HepG2 (cell line): ENCODE measurements around the gene CCNF. TPM values are rescaled to one million over a fixed set of nuclear protein-coding genes. Genes with fewer than 3 reads are reported as not detected.
A peak's percentile ranks its signal among the peaks of the same experiment; 100 is the strongest.

Source experiments
- JDP2 ChIP-seq: sonication (generic); formaldehyde crosslinking; IDR thresholded peaks from 2 replicates; pipeline ENCODE4 v1.8.1; 2022; ENCODE audit warnings: missing genetic modification reagents, borderline replicate concordance
- MTERF4 ChIP-seq: sonication (generic); formaldehyde crosslinking; IDR thresholded peaks from 2 replicates; pipeline ENCODE4 v1.8.0; 2023; ENCODE audit warnings: mild to moderate bottlenecking, missing genetic modification reagents
- POLR2A ChIP-seq, 2 experiments: IDR thresholded peaks; 2 replicates each; pipeline ENCODE4 v1.6.1; 2011; ENCODE audit warnings: low read depth in 2 of 2, low read length in 2 of 2, mild to moderate bottlenecking in 1 of 2, moderate library complexity in 1 of 2; ENCODE audit not compliant: insufficient read depth in 1 of 2
- SCMH1 ChIP-seq: sonication (generic); formaldehyde crosslinking; IDR thresholded peaks from 2 replicates; pipeline ENCODE4 v1.9.0; 2021; ENCODE audit warnings: missing genetic modification reagents, mild to moderate bottlenecking, borderline replicate concordance
- SMAD9 ChIP-seq: sonication (generic); formaldehyde crosslinking; IDR thresholded peaks from 2 replicates; pipeline ENCODE4 v1.5.1; 2020; ENCODE audit warnings: mild to moderate bottlenecking, missing genetic modification reagents
- SOX6 ChIP-seq, 2 experiments: fragments of 450-650 bp in 1 of 2; sonication (generic) in 1 of 2; formaldehyde crosslinking in 1 of 2; IDR thresholded peaks; 2 replicates each; pipeline versions ENCODE4 v1.4.0 to v1.6.1; 2017 to 2020; ENCODE audit warnings: antibody characterized with exemption in 1 of 2, mild to moderate bottlenecking in 1 of 2, missing genetic modification reagents in 1 of 2
- SP4 ChIP-seq: sonication (generic); formaldehyde crosslinking; IDR thresholded peaks from 2 replicates; pipeline ENCODE4 v1.8.1; 2023; ENCODE audit warnings: mild to moderate bottlenecking, missing genetic modification reagents
- SP5 ChIP-seq: IDR thresholded peaks from 2 replicates; pipeline ENCODE4 v1.6.1; 2016; ENCODE audit warnings: low read depth, borderline replicate concordance
- ZBTB40 ChIP-seq, 2 experiments: fragments of 450-650 bp in 1 of 2; sonication (generic) in 1 of 2; formaldehyde crosslinking in 1 of 2; IDR thresholded peaks; 2 replicates each; pipeline versions ENCODE4 v1.6.1 to v1.8.0; 2016 to 2022; ENCODE audit warnings: antibody characterized with exemption in 1 of 2, mild to moderate bottlenecking in 1 of 2, missing genetic modification reagents in 1 of 2
- ZBTB49 ChIP-seq: sonication (generic); formaldehyde crosslinking; IDR thresholded peaks from 2 replicates; pipeline ENCODE4 v1.4.0; 2020; ENCODE audit warnings: missing genetic modification reagents, borderline replicate concordance
- ZFY ChIP-seq: sonication (generic); formaldehyde crosslinking; IDR thresholded peaks from 2 replicates; pipeline ENCODE4 v1.4.0; 2020; ENCODE audit warnings: missing genetic modification reagents
- ZNF263 ChIP-seq: sonication (generic); formaldehyde crosslinking; IDR thresholded peaks from 2 replicates; pipeline ENCODE4 v1.4.0; 2020; ENCODE audit warnings: missing genetic modification reagents
- ZNF350 ChIP-seq: sonication (generic); formaldehyde crosslinking; IDR thresholded peaks from 2 replicates; pipeline ENCODE4 v1.4.0; 2020; ENCODE audit warnings: mild to moderate bottlenecking, low read depth, missing genetic modification reagents, borderline replicate concordance
- ZNF724P ChIP-seq: sonication (generic); formaldehyde crosslinking; IDR thresholded peaks from 2 replicates; pipeline ENCODE4 v1.8.0; 2022; ENCODE audit warnings: missing genetic modification reagents, borderline replicate concordance
- ZNF788 ChIP-seq: sonication (generic); formaldehyde crosslinking; IDR thresholded peaks from 2 replicates; pipeline ENCODE4 v1.5.0; 2020; ENCODE audit warnings: mild to moderate bottlenecking, missing genetic modification reagents, borderline replicate concordance
- ZSCAN31 ChIP-seq: sonication (generic); formaldehyde crosslinking; IDR thresholded peaks from 2 replicates; pipeline ENCODE4 v1.5.0; 2020; ENCODE audit warnings: low read depth, mild to moderate bottlenecking, missing genetic modification reagents
- polyA plus RNA-seq, 8 experiments: library from polyadenylated mRNA; depleted of rRNA in 3 of 8; stranded (reverse) in 7 of 8; unstranded in 1 of 8; fragments of >200 nt; fragmentation: Illumina TruSeq in 4 of 8; extraction: Trizol in 4 of 8; gene quantifications; 2 replicates each; pipeline versions ENCODE4 v1.2.1 to v1.2.3, GENCODE V29; 2011 to 2016; ENCODE audit warnings: low read depth in 4 of 8, missing spikeins in 1 of 8, mixed read lengths in 1 of 8; ENCODE audit not compliant: insufficient read depth in 1 of 8
- total RNA-seq, 5 experiments: library from RNA; depleted of rRNA; stranded (reverse); fragments of >200 nt; fragmentation: Illumina TruSeq; extraction: Trizol; gene quantifications; 2 replicates each; pipeline ENCODE4 v1.2.3, GENCODE V29; 2016; ENCODE audit warnings: low read depth in 1 of 5

Gene CCNF
- total and polyA plus RNA-seq, 2 of the 13 experiments (the other 11 are each of a cell fraction or from before 2014, with no cell fraction given): 6.4 to 22.8 TPM

- peak; percentile 64; the same call in 1 of the 2 replicates for TF ChIP-seq SP4 (CRISPR knock-in tag)
- peak; percentile 34; the same call in 1 of the 2 replicates for TF ChIP-seq SP5 (CRISPR knock-in tag)
- TF ChIP-seq ZNF263 (CRISPR knock-in tag): peak; percentile 91
- 0 out of 2 replicates have a peak, but pooled peaks have one; percentile 20 for TF ChIP-seq ZNF788
- no peak for TF ChIP-seq ZNF350 (CRISPR knock-in tag)
- TF ChIP-seq POLR2A (IDR thresholded peaks at IDR 0.05; ENCODE audit: insufficient read depth in 1 of 2, low read depth in 2 of 2, low read length in 2 of 2): 0 out of 4 replicates have a peak, but pooled peaks of 1 of the 2 experiments have one; percentile 31
- no peak for TF ChIP-seq SMAD9 (CRISPR knock-in tag)
- TF ChIP-seq ZNF724P (CRISPR knock-in tag): no peak
- no peak for TF ChIP-seq SCMH1 (CRISPR knock-in tag)
- no peak for TF ChIP-seq SOX6 (IDR thresholded peaks at IDR 0.05)
- no peak for TF ChIP-seq SOX6 (CRISPR knock-in tag; IDR thresholded peaks at IDR 0.05)
- TF ChIP-seq ZBTB49 (CRISPR knock-in tag): no peak
- no peak for TF ChIP-seq JDP2
- no peak for TF ChIP-seq ZBTB40 (IDR thresholded peaks at IDR 0.05)
- TF ChIP-seq ZBTB40 (CRISPR knock-in tag; IDR thresholded peaks at IDR 0.05): 0 out of 2 replicates have a peak, but pooled peaks have one; percentile 13
- TF ChIP-seq MTERF4: no peak
- TF ChIP-seq ZFY: no peak
- no peak for TF ChIP-seq ZSCAN31
These were observed 44.2 kb downstream of the CCNF start (continued) for GRCh38 chr16:2473446-2473926.
